ENCODE measurements around the gene RCN2. TPM values are rescaled to one million over a fixed set of nuclear protein-coding genes. Genes with fewer than 3 reads are reported as not detected.

RCN2 gene
- total and polyA plus RNA-seq, 2 donors (not counting 3 experiments of a cell fraction or from before 2014, with no cell fraction given), result 45.2 to 71.9 TPM

GRCh38 chr15:76962337-76963013 lies 30.9 kb downstream of the RCN2 start:
- Histone ChIP-seq H2AFZ (ENCODE audit: low read depth, low read length) (no peak overlapping the region), H3K9me3 (replicated peaks; ENCODE audit: control insufficient read depth, insufficient read depth, low read length) (no peaks in the 10 kb centered on the region), H3K4me3 (replicated peaks in 1 of 3; ENCODE audit: insufficient read depth in 1 of 3, low read depth in 1 of 3, low read length in 3 of 3) (no peak overlapping the region), H3K4me1 (ENCODE audit: control insufficient read depth, extremely low read depth, insufficient read depth, low read length) (peaks cover 6% of the 10 kb centered on the region), H4K20me1 (replicated peaks; ENCODE audit: control insufficient read depth, extremely low read depth, insufficient read depth, low read length) (no peaks in the 10 kb centered on the region), H3K79me2 (ENCODE audit: control insufficient read depth, insufficient read depth, low read length) (no peaks in the 10 kb centered on the region), H3K27me3 (ENCODE audit: control insufficient read depth in 2 of 2, insufficient read depth in 2 of 2, low read length in 2 of 2) (peaks cover 0 to 13% of the 10 kb centered on the region in 2 experiments), H3K9me1 (replicated peaks; ENCODE audit: control insufficient read depth, extremely low read depth, insufficient read depth, low read length) (no peaks in the 10 kb centered on the region), H3K27ac (ENCODE audit: insufficient read depth, low read depth, low read length) (no peak overlapping the region), H3K4me2 (ENCODE audit: insufficient read depth, low read length) (no peak overlapping the region), H3K36me3 (ENCODE audit: control insufficient read depth in 2 of 2, extremely low read depth in 1 of 2, insufficient read depth in 2 of 2, low read length in 2 of 2) (no peaks in the 10 kb centered on the region), H3K9ac (replicated peaks; ENCODE audit: extremely low read depth, insufficient read depth, low read length) (no peak overlapping the region)
- CTCF ChIA-PET, result interaction anchor here (1.2 to 4.9 kb wide), 3 partner anchors 8 to 12 kb away, joined by 3 to 26 read pairs (median 3); no protein-coding TSS in a partner anchor
- POLR2A ChIA-PET, result no interaction called here
- TF ChIP-seq EZH2 (IDR thresholded peaks at IDR 0.05; ENCODE audit: borderline replicate concordance, low read depth, low read length, severe bottlenecking), result no peak
- TF ChIP-seq JUN (IDR thresholded peaks at IDR 0.05; ENCODE audit: borderline replicate concordance, insufficient read depth, insufficient read length, low read depth), result no peak
- TF ChIP-seq GATA2 (IDR thresholded peaks at IDR 0.05; ENCODE audit: insufficient read depth, insufficient read length, low read depth, low read length), result no peak
- no peak for TF ChIP-seq FOS (IDR thresholded peaks at IDR 0.05; ENCODE audit: borderline replicate concordance, insufficient read depth, low read length)
- TF ChIP-seq MYC (IDR thresholded peaks at IDR 0.05; ENCODE audit: low read depth, low read length), result no peak
- TF ChIP-seq POLR2AphosphoS5 (IDR thresholded peaks at IDR 0.05; ENCODE audit: insufficient read depth, low read depth, low read length), result no peak
- TF ChIP-seq, protein P1, sequence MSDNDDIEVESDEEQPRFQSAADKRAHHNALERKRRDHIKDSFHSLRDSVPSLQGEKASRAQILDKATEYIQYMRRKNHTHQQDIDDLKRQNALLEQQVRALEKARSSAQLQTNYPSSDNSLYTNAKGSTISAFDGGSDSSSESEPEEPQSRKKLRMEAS (IDR thresholded peaks at IDR 0.05; ENCODE audit: insufficient read depth, insufficient read length), result no peak
- TF ChIP-seq POLR2A (IDR thresholded peaks at IDR 0.05; ENCODE audit: low read depth, low read length), result no peak
- TF ChIP-seq CTCF (IDR thresholded peaks at IDR 0.05; ENCODE audit: extremely low read depth in 1 of 2, insufficient read depth in 1 of 2, low read depth in 1 of 2, low read length in 2 of 2), result no peak
- dilution Hi-C loops (cut with MboI; ENCODE audit: extremely low pct_ligation_motif_present, low sequenced_read_pairs) (no loop called here), intact Hi-C loops (cut with micrococcal nuclease) (no loop called here)
- FAIRE-seq, result no peak
- no peak for DNase-seq (ENCODE audit: low read depth, low spot score)
- BruUV-seq (replicated peaks), result no TSS peak
